Amygdala (tissue), 56 donors: Measurements from ENCODE around the gene NLN.
A peak's percentile ranks its signal among the peaks of the same experiment; 100 is the strongest.
"Not testable (repeated sequence)": the region's sequence is repeated elsewhere in the genome, so short reads cannot be mapped to it uniquely, and the experiment has no call there.

Experiments
- DNase-seq, 56 donors: peaks; one replicate each; lab custom pipeline; 2025; lab: John Stamatoyannopoulos, UW

Gene NLN

GRCh38 chr5:65828022-65828896, 106.3 kb downstream of the NLN start:
- no peak for DNase-seq

DNA sequence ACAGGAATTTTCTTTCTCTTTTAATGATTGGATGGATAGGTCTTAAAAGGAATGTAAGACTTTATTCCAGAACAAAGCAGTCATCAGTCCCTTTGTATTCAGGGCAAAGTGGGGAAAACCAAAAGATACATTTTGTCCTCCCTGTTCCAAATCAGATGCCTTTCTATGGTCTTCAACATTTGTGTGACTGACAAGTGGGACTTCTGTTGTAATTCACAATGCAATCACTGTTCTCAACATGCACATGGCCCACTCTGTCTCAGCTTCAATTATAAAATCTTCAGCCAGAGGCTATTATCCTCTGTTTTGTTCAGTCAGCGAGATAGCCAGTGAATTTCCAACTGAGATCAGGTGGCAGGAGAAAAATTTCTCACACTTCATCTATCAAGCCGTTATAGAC, 108.9 kb downstream of the NLN start:
- peak in 26 of 56 donors; percentile 5 to 82 (median 37) for DNase-seq

DNA sequence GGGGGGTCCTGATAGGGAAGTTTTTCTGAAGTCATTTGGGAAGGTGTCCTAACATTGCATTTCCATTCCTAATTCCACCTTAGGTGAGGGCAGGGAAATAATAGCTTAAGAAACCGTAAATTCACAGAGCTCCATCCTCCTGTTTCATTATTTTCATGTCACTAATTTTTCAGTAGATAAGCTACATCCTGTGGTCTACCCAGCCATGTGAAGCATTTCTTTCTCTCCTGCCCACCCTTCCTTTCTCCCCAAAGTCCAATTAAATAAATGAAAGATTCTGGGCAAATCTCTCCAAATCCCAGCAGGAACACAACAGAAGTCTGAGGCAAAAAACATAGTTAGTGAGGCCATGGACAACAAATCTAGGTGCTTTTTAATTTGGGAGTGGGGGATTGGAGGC, 109.3 kb downstream of the NLN start:
- no peak for DNase-seq

DNA sequence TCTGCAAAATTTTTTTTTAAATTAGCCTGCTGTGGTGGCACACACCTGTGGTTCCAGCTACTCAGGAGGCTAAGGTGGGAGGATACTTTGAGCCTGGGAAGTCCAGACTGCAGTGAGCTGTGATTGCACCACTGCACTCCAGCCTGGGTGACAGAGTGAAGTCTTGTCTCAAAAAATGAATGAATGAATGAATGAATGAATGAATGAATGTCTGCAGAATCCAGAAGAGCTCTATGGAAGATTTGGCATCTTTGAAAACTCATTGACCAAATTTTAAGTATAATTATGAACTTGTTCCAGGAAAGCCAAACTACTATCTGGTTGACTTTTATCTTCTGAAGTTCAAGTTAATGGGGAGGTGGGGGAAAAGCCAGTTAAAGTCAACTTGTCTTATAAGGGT, 110.1 kb downstream of the NLN start:
- no peak for DNase-seq

DNA sequence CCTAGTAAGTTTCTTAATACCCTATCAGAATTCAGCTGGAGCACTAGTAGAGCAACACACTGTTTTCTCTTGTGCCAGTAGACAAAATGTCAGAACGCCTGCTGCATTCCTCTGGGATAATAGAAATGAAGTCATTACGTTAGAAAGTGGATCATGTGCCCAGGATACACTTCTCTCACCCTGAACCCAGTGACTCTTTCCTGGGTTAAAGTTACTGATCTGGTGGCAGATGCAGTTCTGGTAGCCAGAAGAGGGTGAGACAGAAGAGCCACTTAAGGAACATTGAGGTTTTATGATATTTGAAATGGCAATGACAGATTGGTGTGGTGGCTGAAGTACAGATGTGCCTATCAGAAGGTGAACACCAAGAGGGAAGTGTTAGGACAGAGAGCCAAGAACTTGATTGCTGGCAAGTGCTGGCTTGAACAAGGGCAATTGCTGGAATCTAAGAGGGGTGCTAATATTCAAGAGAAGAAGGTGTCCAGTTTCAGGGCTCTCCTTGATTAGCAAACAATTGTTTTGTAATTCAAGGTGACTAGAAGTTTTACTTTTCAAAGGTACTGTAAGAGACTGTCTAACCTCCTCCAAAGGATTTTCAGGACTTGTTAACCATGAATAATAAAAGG, 110.7 kb downstream of the NLN start:
- no peak for DNase-seq

- DNase-seq = no peak
These were observed 111.8 kb downstream of the NLN start for GRCh38 chr5:65833780-65834179.

DNA sequence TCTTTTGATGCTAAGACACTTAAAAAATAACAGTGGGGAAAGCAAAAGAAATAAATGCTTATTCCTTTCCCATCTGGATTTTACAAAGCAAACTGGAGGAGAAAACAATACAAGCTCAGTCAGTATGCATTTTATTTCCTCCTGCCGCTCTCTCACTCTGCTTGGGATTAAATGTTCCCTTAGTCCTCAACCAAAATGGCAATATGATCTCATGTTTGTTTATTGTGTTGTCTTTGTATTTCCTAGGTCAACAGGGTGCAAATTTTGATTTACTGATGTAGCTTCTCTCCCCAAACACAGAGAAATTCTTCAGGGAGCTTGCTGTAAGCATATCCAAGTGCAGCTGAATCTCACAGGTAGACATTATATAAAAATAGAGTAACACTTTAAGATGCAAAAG, 112.3 kb downstream of the NLN start:
- DNase-seq = no peak

DNA sequence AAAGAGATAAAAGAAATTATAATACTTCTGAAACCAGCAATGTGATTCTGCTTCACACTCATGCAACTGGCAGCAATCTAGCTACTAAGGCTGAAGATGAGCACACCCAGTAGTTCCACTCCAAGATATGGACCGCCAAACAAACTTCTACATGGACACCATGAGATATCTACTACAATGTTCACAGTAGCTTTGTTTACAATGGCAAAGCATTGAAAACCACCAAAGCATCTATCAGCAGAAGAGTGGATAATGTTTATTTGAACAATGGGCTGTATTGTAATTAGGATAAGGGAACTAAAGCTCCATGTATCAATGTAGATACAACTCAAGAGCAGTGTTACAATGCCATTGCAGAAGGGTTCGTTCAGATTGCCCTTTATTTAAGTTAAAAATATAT, 113.2 kb downstream of the NLN start:
- no peak for DNase-seq

DNA sequence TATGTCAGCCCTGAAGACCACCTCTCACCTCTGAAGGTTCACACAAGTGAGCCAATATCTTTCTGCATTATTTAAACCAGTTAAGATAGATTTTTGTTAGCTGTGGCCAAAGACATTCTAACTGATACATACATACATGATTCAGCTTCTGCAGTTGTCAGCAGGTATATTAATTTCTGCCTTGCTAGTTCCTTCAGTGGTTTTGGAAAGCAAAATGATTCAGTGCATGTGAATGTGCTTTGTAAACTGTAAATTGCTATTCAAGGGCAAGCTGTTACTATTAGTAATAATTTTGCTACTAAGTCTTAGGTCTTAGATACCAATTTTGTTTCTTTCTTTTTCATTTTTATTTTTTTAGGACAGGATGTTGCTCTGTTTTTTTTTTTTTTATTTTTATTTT, 115.1 kb downstream of the NLN start:
- DNase-seq = no peak

- DNase-seq = not testable (repeated sequence)
These were observed 117.2 kb downstream of the NLN start for GRCh38 chr5:65839170-65839569.

- DNase-seq = no peak
These were observed 118.1 kb downstream of the NLN start for GRCh38 chr5:65840071-65840470.

DNA sequence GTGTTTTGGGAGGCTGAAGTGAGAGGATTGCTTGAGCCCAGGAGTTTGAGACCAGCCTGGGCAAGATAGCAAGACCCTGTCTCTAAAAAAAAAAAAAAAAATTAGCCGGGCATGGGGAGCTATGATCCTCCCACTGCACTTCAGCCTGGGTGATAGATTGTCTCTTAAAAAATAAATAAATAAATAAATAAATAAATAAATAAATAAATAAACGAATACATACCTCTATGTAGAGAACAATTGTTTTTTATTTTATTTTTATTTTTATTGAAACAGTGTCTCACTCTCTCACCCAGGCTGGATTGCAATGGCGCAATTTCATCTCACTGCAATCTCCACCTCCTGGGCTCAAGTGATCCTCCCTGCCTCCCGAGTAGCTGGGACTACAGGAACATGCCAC, 122.8 kb downstream of the NLN start:
- DNase-seq = not testable (repeated sequence)

DNA sequence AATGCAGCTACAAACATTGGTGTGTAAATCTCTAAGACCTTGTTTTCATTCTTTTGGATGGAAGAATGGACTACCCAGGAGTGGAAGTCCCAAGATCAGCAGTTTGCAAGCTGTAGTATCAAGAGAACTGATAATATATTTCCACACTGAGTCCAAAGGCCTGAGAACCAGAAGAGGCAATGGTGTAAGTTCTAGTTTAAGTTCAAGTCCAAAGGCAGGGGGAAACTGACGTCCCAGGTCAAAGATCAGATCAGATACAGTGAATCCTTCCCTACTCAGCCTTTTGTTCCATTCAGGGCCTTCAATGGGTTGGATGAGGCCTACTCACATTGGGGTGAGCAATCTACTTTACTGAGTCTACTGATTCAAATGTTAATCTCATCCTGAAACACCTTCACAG, 124.1 kb downstream of the NLN start:
- DNase-seq = no peak

DNA sequence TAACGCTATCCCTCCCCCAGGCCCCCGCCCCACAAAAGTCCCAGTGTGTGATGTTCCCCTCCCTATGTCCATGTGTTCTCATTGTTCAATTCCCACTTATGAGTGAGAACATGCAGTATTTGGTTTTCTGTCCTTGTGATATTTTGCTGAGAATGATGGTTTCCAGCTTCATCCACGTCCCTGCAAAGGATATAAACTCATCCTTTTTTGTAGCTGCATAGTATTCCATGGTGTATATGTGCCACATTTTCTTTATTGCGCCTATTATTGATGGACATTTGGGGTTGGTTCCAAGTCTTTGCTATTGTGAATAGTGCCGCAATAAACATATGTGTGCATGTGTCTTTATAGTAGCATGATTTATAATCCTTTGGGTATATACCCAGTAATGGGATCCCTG, 125.0 kb downstream of the NLN start:
- DNase-seq = not testable (repeated sequence)

DNA sequence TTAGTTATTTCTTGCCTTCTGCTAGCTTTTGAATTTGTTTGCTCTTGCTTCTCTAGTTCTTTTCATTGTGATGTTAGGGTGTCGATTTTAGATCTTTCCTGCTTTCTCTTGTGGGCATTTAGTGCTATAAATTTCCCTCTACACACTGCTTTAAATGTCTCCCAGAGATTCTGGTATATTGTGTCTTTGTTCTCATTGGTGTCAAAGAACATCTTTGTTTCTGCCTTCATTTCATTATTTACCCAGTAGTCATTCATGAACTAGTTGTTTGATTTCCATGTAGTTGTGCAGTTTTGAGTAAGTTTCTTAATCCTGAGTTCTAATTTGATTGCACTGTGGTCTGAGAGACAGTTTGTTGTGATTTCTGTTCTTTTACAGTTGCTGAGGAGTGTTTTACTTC, 127.9 kb downstream of the NLN start:
- DNase-seq = not testable (repeated sequence)

- no peak for DNase-seq
These were observed 132.9 kb downstream of the NLN start for GRCh38 chr5:65854925-65855324.

DNA sequence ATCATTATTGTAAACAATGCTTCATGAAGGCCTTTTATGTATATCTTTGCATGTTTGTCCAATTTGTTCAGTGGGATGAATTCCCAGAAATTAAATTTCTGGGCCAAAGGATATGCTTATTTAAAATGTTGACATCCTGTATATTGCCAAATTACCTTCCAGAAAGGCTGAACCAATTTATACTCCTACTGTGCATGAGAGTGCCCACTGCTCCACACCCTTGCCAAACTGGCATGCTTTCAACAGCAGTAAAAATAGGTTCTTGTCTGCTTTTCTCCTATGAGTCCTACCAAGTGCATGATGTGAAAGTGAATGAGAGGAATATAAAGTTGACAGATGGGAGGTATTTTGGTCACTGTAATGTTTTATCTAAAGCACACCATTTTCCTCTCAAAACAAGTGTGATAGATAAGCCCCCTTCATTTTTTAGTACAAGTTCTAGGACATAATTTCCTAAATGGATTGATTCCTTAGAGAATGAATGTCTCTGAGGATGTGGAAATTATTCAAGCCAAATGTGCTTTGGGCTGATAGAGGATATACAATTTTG, 133.8 kb downstream of the NLN start:
- DNase-seq = no peak

- no peak for DNase-seq
These were observed 134.5 kb downstream of the NLN start for GRCh38 chr5:65856520-65856919.

GRCh38 chr5:65858316-65858715, 136.3 kb downstream of the NLN start:
- DNase-seq = no peak

GRCh38 chr5:65861830-65862241, 139.8 kb downstream of the NLN start:
- DNase-seq = no peak

DNA sequence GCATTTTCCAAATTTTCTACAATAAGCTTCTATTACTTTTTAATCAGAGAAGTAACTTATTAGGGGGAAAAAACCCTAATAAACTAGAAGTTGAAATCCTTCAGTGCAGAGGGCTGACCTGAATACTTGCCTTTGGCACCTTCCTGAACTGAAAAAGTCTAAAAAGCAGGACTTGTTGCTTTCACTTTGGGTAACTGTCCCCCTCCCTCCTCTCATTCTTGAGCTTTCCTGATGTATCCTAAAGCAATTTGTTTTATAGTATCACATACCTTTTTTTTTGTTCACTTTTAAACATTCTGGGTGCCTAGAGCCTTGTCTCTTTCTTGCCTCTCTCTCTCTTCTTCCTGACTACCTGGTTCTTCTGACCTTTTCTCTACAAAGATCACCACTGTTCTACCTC, 140.4 kb downstream of the NLN start:
- DNase-seq = no peak

GRCh38 chr5:65863747-65864146, 141.7 kb downstream of the NLN start:
- DNase-seq = no peak
